ENCODE measurements around the gene VWA8. TPM values are rescaled to one million over a fixed set of nuclear protein-coding genes. Genes with fewer than 3 reads are reported as not detected.
A peak's percentile ranks its signal among the peaks of the same experiment; 100 is the strongest.

Gene VWA8
- total and polyA plus RNA-seq, 12 donors, result 7.5 to 71.6 (median 54.3) TPM

DNA sequence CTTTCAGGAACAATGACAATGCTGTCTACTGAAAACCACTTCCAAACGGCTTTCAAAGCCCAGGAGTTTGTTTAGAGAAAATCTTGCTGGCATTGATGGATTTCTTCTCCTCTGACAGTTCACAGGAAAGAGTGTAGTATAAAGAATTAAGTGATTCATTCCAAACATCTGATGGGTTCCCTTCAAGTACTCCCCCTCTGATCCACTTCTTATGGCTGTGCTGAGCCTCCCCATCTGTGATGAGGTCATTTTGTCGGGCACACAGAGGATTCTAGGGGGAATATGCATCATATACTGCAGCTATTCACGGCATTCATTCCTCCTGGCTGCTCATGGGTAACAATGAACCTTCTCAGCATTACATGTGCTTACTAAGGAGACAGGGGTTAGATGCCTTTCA, 395.7 kb downstream of the VWA8 start:
- Histone ChIP-seq H3K4me1 (peaks cover 3 to 65% (median 41%) of the 10 kb centered on the region in 9 donors), H3K9me3 (no peaks in the 10 kb centered on the region), H3K36me3 (peaks cover 0 to 34% (median 0%) of the 10 kb centered on the region in 9 donors), H3K27ac (no peak overlapping the region), H3K4me3 (no peak overlapping the region), H3K27me3 (no peaks in the 10 kb centered on the region)
- 40 to 48% methylated on average over 3 of the region's 3 CpGs for WGBS, 2 donors
- no peak for DNase-seq
- no peak for ATAC-seq
- TF ChIP-seq, protein P1, sequence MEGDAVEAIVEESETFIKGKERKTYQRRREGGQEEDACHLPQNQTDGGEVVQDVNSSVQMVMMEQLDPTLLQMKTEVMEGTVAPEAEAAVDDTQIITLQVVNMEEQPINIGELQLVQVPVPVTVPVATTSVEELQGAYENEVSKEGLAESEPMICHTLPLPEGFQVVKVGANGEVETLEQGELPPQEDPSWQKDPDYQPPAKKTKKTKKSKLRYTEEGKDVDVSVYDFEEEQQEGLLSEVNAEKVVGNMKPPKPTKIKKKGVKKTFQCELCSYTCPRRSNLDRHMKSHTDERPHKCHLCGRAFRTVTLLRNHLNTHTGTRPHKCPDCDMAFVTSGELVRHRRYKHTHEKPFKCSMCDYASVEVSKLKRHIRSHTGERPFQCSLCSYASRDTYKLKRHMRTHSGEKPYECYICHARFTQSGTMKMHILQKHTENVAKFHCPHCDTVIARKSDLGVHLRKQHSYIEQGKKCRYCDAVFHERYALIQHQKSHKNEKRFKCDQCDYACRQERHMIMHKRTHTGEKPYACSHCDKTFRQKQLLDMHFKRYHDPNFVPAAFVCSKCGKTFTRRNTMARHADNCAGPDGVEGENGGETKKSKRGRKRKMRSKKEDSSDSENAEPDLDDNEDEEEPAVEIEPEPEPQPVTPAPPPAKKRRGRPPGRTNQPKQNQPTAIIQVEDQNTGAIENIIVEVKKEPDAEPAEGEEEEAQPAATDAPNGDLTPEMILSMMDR (IDR thresholded peaks at IDR 0.05), result no peak
- intact Hi-C loops (cut with DNase I), result loop anchor here in 1 of 10 donors (5.0 kb wide), 1 partner anchor 82 kb away; no protein-coding TSS in a partner anchor

DNA sequence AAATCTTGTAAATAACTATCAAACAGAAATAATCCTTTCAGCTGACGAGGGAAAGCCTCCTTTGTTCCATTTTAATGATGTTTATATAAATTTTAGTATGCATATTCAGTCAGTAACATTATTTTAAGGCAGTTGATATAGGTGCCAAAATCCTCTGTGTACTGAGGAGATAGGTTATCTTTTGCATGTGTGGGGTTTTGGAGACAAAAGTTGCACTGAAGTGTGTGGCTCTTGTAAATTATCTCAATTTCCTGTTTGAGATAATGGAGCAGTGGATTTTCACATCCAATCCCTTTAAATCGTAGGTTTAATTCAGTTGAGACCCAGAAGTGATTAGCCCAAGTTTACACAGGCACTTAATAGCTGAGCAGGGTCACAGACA, 396.9 kb downstream of the VWA8 start:
- no peaks in the 10 kb centered on the region for H3K27me3 ChIP-seq
- TF ChIP-seq, protein P1 (IDR thresholded peaks at IDR 0.05), result no peak
- H3K4me1 ChIP-seq, result peaks cover 3 to 58% (median 35%) of the 10 kb centered on the region in 9 donors
- intact Hi-C loops (cut with DNase I), result loop anchor here in 1 of 10 donors (5.0 kb wide), 1 partner anchor 48 kb away; no protein-coding TSS in a partner anchor
- no peaks in the 10 kb centered on the region for H3K9me3 ChIP-seq
- H3K4me3 ChIP-seq, result no peak overlapping the region
- H3K36me3 ChIP-seq, result peaks cover 0 to 28% (median 0%) of the 10 kb centered on the region in 9 donors
- no peak for ATAC-seq
- 17 to 38% methylated on average over 2 of the region's 2 CpGs for WGBS, 2 donors
- DNase-seq, result no peak
- peak overlapping the region in 4 of 10 donors; percentile 22 to 54 (median 49) for H3K27ac ChIP-seq

DNA sequence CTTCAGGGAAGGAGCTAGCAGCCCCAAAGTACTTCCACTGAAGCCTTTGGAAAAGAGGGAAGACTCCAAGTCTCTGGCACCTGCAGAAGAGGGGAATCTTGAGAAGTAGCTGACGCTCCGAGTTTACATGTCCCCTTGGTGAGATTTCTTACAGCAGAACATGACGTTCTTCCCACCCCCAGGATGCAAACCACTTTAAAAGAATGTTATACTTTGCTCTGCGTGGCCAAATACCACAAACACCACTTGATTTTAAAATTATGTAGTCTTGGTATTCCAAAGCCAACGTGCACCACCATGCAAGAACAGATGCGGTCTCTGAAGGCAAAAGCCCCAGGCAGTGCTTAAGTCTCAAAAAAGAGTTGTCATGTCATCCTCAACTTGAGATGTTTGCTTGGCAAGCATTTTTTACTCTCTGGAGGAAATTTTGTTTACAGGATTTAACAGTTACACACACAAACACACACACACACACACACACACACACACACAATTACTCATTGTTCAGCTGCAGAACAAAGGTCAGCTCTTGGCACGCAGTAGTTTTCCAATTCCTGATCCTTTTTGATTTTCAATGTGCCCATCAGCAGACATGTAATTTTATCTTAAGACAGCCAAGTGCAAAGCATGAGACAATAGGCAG, 397.4 kb downstream of the VWA8 start:
- H3K27me3 ChIP-seq, result no peaks in the 10 kb centered on the region
- intact Hi-C loops (cut with DNase I), result loop anchor here in 1 of 10 donors (5.0 kb wide), 1 partner anchor 49 kb away; no protein-coding TSS in a partner anchor

DNA sequence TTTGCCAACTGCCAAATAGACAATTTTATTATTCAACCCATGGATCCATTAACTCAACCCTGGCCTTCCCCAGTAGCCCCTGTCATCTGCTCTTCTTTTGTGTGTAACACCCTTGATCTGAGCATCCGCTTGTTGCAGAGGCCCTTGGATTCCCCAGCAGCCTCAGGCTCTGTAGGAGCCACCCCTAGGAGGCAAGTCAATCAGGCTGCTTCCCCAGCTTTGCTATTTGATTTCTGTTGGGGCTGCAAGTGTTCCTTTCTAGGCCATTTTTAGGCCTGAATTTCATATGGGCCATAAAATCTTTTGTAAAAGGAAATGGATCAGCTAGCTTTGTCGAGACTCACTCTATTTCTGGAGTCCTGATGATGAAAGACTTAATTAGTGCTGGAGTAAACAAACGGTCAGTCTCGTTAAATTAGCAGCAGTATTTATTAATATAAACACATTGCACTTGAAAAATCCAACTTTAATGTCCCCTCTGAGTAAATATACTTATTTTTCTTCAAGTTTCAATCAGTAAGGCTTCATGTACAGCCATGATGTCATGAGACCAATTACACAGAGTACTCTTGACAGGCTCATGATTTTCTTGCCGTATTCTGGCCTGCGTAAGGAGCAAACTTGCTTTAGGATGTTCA, 398.2 kb downstream of the VWA8 start:
- 75 to 77% methylated on average over 6 of the region's 6 CpGs for WGBS, 2 donors
- intact Hi-C loops (cut with DNase I), result loop anchor here in 1 of 10 donors (5.0 kb wide), 1 partner anchor 50 kb away; no protein-coding TSS in a partner anchor
- H3K9me3 ChIP-seq, result no peaks in the 10 kb centered on the region
- no peak overlapping the region for H3K4me3 ChIP-seq
- no peaks in the 10 kb centered on the region for H3K27me3 ChIP-seq
- TF ChIP-seq, protein P1 (IDR thresholded peaks at IDR 0.05), result no peak
- peak overlapping the region in 6 of 10 donors; percentile 6 to 61 (median 36) for H3K27ac ChIP-seq
- H3K36me3 ChIP-seq, result peaks cover 0 to 19% (median 0%) of the 10 kb centered on the region in 9 donors
- ATAC-seq (no peak), DNase-seq (no peak)
- peaks cover 3 to 49% (median 35%) of the 10 kb centered on the region in 9 donors for H3K4me1 ChIP-seq

More for the DNA sequence above, 397.4 kb downstream of the VWA8 start:
- H3K4me3 ChIP-seq, result no peak overlapping the region
- no peaks in the 10 kb centered on the region for H3K9me3 ChIP-seq
- ATAC-seq, result peak in 1 of 8 donors; percentile 36
- peaks cover 3 to 53% (median 35%) of the 10 kb centered on the region in 9 donors for H3K4me1 ChIP-seq
- H3K27ac ChIP-seq, result peak overlapping the region in 5 of 10 donors; percentile 27 to 61 (median 51)
- 65 to 77% methylated on average over 7 of the region's 7 CpGs for WGBS, 2 donors
- TF ChIP-seq, protein P1 (IDR thresholded peaks at IDR 0.05), result no peak
- peak in 1 of 2 donors; percentile 42 for DNase-seq
- H3K36me3 ChIP-seq, result peaks cover 0 to 27% (median 0%) of the 10 kb centered on the region in 9 donors

All from heart right ventricle (tissue), 16 donors.